Naive thymus-derived CD8-positive, alpha-beta T cell (primary cell): ENCODE data around the gene KIF26B. TPM values are rescaled to one million over a fixed set of nuclear protein-coding genes. Genes with fewer than 3 reads are reported as not detected.

Experiments used
- ATAC-seq, 2 donors: fragments of 150-1000 bp; cut with Tn5 transposase in 1 of 2; sonication (Bioruptor Pico), chemical (Tn5 transposase) in 1 of 2; 1 replicate in 1 of 2; 2 replicates in 1 of 2; pipeline ENCODE4 v1.10.0; 2021; ENCODE audit warnings: mild to moderate bottlenecking in 2 of 2, moderate library complexity in 2 of 2
- POLR2A ChIA-PET: fragments of 350-600 bp; sonication (Branson Sonifier 250); formaldehyde crosslinking; loops from one replicate; lab custom pipeline; 2021; ENCODE audit warnings: antibody characterized with exemption; lab: Charles Lee
- DNase-seq, 10 donors: peaks; one replicate each; pipeline versions ENCODE4 v3.0.0 to v3.0.0-alpha.2; 2020 to 2022
- H3K27ac Mint-ChIP-seq, 10 donors: one replicate each; pipeline ENCODE4 v1.8.0; 2020 to 2022; ENCODE audit warnings: mild to moderate bottlenecking in 10 of 10, mixed read lengths in 10 of 10, moderate library complexity in 4 of 10, inconsistent platforms in 1 of 10
- H3K27me3 Mint-ChIP-seq, 5 donors: one replicate each; pipeline ENCODE4 v1.8.0; 2021 to 2022; ENCODE audit warnings: mixed read lengths in 5 of 5
- H3K36me3 Mint-ChIP-seq, 3 donors: one replicate each; pipeline ENCODE4 v1.8.0; 2020 to 2022; ENCODE audit warnings: mixed read lengths in 3 of 3, mild to moderate bottlenecking in 2 of 3, inconsistent platforms in 1 of 3
- H3K4me1 Mint-ChIP-seq, 4 donors: one replicate each; pipeline ENCODE4 v1.8.0; 2021 to 2022; ENCODE audit warnings: mixed read lengths in 4 of 4
- H3K4me3 Mint-ChIP-seq, 10 donors: one replicate each; pipeline ENCODE4 v1.8.0; 2020 to 2022; ENCODE audit warnings: mild to moderate bottlenecking in 10 of 10, mixed read lengths in 10 of 10, moderate library complexity in 6 of 10, inconsistent platforms in 1 of 10
- H3K9me3 Mint-ChIP-seq, 9 donors: one replicate each; pipeline ENCODE4 v1.8.0; 2020 to 2022; ENCODE audit warnings: mixed read lengths in 9 of 9, mild to moderate bottlenecking in 3 of 9, inconsistent platforms in 1 of 9, moderate library complexity in 1 of 9
- polyA plus RNA-seq, 3 donors: library from polyadenylated mRNA; unstranded; fragments of 300-500 nt; fragmentation: Illumina TruSeq; gene quantifications; one replicate each; pipeline ENCODE4 v1.2.3, GENCODE V29; 2021
- total RNA-seq, 8 experiments: library from RNA in 2 of 8; stranded (reverse) in 2 of 8; gene quantifications; one replicate each; pipeline ENCODE4 v1.2.3 and lab custom pipeline; 2021 to 2026

KIF26B gene
- total and polyA plus RNA-seq, 5 experiments from 2014 or later, result 0.08 to 0.16 TPM; not detected in 3

GRCh38 chr1:245370905-245371581 is 216.3 kb downstream of the KIF26B start:
- ATAC-seq (no peak), DNase-seq (no peak)
- no peak overlapping the region for H3K27ac Mint-ChIP-seq
- POLR2A ChIA-PET, result no interaction called here
- H3K4me3 Mint-ChIP-seq, result no peak overlapping the region
- H3K9me3 Mint-ChIP-seq, result no peaks in the 10 kb centered on the region
- peaks cover 0 to 3% (median 0%) of the 10 kb centered on the region in 5 donors for H3K27me3 Mint-ChIP-seq
- H3K4me1 Mint-ChIP-seq, result peaks cover 0 to 11% (median 3%) of the 10 kb centered on the region in 4 donors
- no peaks in the 10 kb centered on the region for H3K36me3 Mint-ChIP-seq

GRCh38 chr1:245373131-245373530 is 218.3 kb downstream of the KIF26B start:
- DNase-seq (no peak), ATAC-seq (no peak)
- POLR2A ChIA-PET, result no interaction called here
- Mint-ChIP-seq H3K27ac (no peak overlapping the region), H3K4me1 (peaks cover 9 to 25% (median 16%) of the 10 kb centered on the region in 4 donors), H3K36me3 (no peaks in the 10 kb centered on the region), H3K4me3 (no peak overlapping the region), H3K9me3 (no peaks in the 10 kb centered on the region), H3K27me3 (peaks cover 0 to 3% (median 0%) of the 10 kb centered on the region in 5 donors)

GRCh38 chr1:245375789-245376460 is 221.1 kb downstream of the KIF26B start:
- ATAC-seq, result no peak
- Mint-ChIP-seq H3K4me3 (no peak overlapping the region), H3K27ac (peak overlapping the region in 2 of 10 donors; percentile 56 to 67)

GRCh38 chr1:245377854-245378253 is 223.1 kb downstream of the KIF26B start:
- Mint-ChIP-seq H3K4me1 (peaks cover 9 to 34% (median 25%) of the 10 kb centered on the region in 4 donors), H3K27ac (peak overlapping the region; percentile 8 to 88 (median 60)), H3K9me3 (no peaks in the 10 kb centered on the region), H3K36me3 (no peaks in the 10 kb centered on the region), H3K4me3 (peak overlapping the region in 7 of 10 donors; percentile 6 to 61 (median 20)), H3K27me3 (peaks cover 0 to 3% (median 0%) of the 10 kb centered on the region in 5 donors)
- DNase-seq (no peak), ATAC-seq (peak in 1 of 2 donors; percentile 39)
- POLR2A ChIA-PET, result no interaction called here

More at GRCh38 chr1:245375789-245376460, 221.1 kb downstream of the KIF26B start:
- DNase-seq, result no peak
- peaks cover 9 to 34% (median 25%) of the 10 kb centered on the region in 4 donors for H3K4me1 Mint-ChIP-seq
- H3K27me3 Mint-ChIP-seq, result peaks cover 0 to 3% (median 0%) of the 10 kb centered on the region in 5 donors
- POLR2A ChIA-PET, result no interaction called here
- no peaks in the 10 kb centered on the region for H3K36me3 Mint-ChIP-seq
- no peaks in the 10 kb centered on the region for H3K9me3 Mint-ChIP-seq

GRCh38 chr1:245378311-245378722 is 223.5 kb downstream of the KIF26B start:
- POLR2A ChIA-PET, result no interaction called here
- Mint-ChIP-seq H3K9me3 (no peaks in the 10 kb centered on the region), H3K4me1 (peaks cover 9 to 34% (median 25%) of the 10 kb centered on the region in 4 donors), H3K27me3 (peaks cover 0 to 3% (median 0%) of the 10 kb centered on the region in 5 donors), H3K4me3 (peak overlapping the region in 4 of 10 donors; percentile 6 to 49 (median 18)), H3K36me3 (no peaks in the 10 kb centered on the region), H3K27ac (peak overlapping the region in 9 of 10 donors; percentile 25 to 88 (median 71))
- DNase-seq (peak in 6 of 10 donors; percentile 3 to 60 (median 22)), ATAC-seq (peak; percentile 75 to 87)

GRCh38 chr1:245378745-245379144 is 224.0 kb downstream of the KIF26B start:
- H3K4me1 Mint-ChIP-seq, result peaks cover 9 to 34% (median 25%) of the 10 kb centered on the region in 4 donors
- ATAC-seq, result peak in 1 of 2 donors; percentile 22

GRCh38 chr1:245380790-245381535 is 226.2 kb downstream of the KIF26B start:
- Mint-ChIP-seq H3K4me3 (no peak overlapping the region), H3K27ac (no peak overlapping the region), H3K4me1 (peaks cover 11 to 25% (median 22%) of the 10 kb centered on the region in 4 donors), H3K9me3 (no peaks in the 10 kb centered on the region), H3K27me3 (peaks cover 0 to 6% (median 5%) of the 10 kb centered on the region in 5 donors), H3K36me3 (no peaks in the 10 kb centered on the region)
- peak in 1 of 10 donors; percentile 34 for DNase-seq
- no peak for ATAC-seq
- POLR2A ChIA-PET, result no interaction called here

More at GRCh38 chr1:245378745-245379144, 224.0 kb downstream of the KIF26B start:
- Mint-ChIP-seq H3K9me3 (no peaks in the 10 kb centered on the region), H3K4me3 (peak overlapping the region in 1 of 10 donors; percentile 49), H3K36me3 (no peaks in the 10 kb centered on the region), H3K27me3 (peaks cover 0 to 3% (median 0%) of the 10 kb centered on the region in 5 donors), H3K27ac (peak overlapping the region in 7 of 10 donors; percentile 65 to 87 (median 72))
- POLR2A ChIA-PET, result interaction anchor here (0.7 kb wide), 1 partner anchor 974 kb away, joined by 4 read pairs; no protein-coding TSS in a partner anchor
- DNase-seq, result no peak

GRCh38 chr1:245382981-245383380 is 228.2 kb downstream of the KIF26B start:
- Mint-ChIP-seq H3K27ac (no peak overlapping the region), H3K36me3 (no peaks in the 10 kb centered on the region), H3K9me3 (no peaks in the 10 kb centered on the region), H3K4me1 (peaks cover 3 to 11% (median 11%) of the 10 kb centered on the region in 4 donors), H3K27me3 (peaks cover 0 to 6% (median 5%) of the 10 kb centered on the region in 5 donors), H3K4me3 (no peak overlapping the region)
- POLR2A ChIA-PET, result no interaction called here
- DNase-seq (no peak), ATAC-seq (no peak)

GRCh38 chr1:245383396-245384330 is 228.9 kb downstream of the KIF26B start:
- ATAC-seq (no peak), DNase-seq (no peak)
- Mint-ChIP-seq H3K4me3 (no peak overlapping the region), H3K36me3 (no peaks in the 10 kb centered on the region), H3K9me3 (no peaks in the 10 kb centered on the region), H3K4me1 (peaks cover 2 to 4% (median 4%) of the 10 kb centered on the region in 4 donors), H3K27me3 (peaks cover 0 to 6% (median 5%) of the 10 kb centered on the region in 5 donors), H3K27ac (peak overlapping the region in 1 of 10 donors; percentile 2)
- POLR2A ChIA-PET, result no interaction called here

GRCh38 chr1:245386297-245386971 is 231.6 kb downstream of the KIF26B start:
- DNase-seq (no peak), ATAC-seq (no peak)
- Mint-ChIP-seq H3K9me3 (no peaks in the 10 kb centered on the region), H3K4me3 (no peak overlapping the region), H3K36me3 (no peaks in the 10 kb centered on the region), H3K27me3 (peaks cover 0 to 6% (median 5%) of the 10 kb centered on the region in 5 donors), H3K4me1 (peaks cover 0 to 2% (median 0%) of the 10 kb centered on the region in 4 donors), H3K27ac (no peak overlapping the region)
- POLR2A ChIA-PET, result no interaction called here

GRCh38 chr1:245388687-245389086 is 233.9 kb downstream of the KIF26B start:
- no peak for DNase-seq
- Mint-ChIP-seq H3K9me3 (peaks cover 0 to 5% (median 0%) of the 10 kb centered on the region in 9 donors), H3K4me3 (no peak overlapping the region), H3K27ac (no peak overlapping the region), H3K4me1 (peaks cover 0 to 2% (median 0%) of the 10 kb centered on the region in 4 donors), H3K27me3 (peaks cover 0 to 8% (median 6%) of the 10 kb centered on the region in 5 donors), H3K36me3 (no peaks in the 10 kb centered on the region)
- POLR2A ChIA-PET, result no interaction called here
- ATAC-seq, result no peak
